Smooth muscle cell of the umbilical artery (primary cell): ENCODE results near the gene NLN. TPM values are rescaled to one million over a fixed set of nuclear protein-coding genes. Genes with fewer than 3 reads are reported as not detected.

Experiments
- total RNA-seq: library from RNA; depleted of rRNA; stranded (reverse); fragments of >200 nt; gene quantifications from 2 replicates; pipeline ENCODE4 v1.2.3, GENCODE V29; 2014

Gene NLN
- 25.5 and 62.8 TPM in 2 replicates for total RNA-seq

GRCh38 chr5:65721720-65722574 lies at the start of gene NLN, which contains the start of gene SGTB:
Gene NLN, plus strand, starts transcription at chr5:65722205. Its CDS starts 169 bp downstream, at chr5:65722374.
Gene SGTB, minus strand, starts transcription at chr5:65722109. Its CDS starts 1,302 bp downstream, at chr5:65720807.

Other genes with a start within 250 kb of the NLN start
- 86.5 and 141 TPM in 2 replicates for gene ADAMTS6, start 240.3 kb upstream of the NLN start, total RNA-seq
- 1.8 and 13.6 TPM in 2 replicates for gene CENPK, start 159.0 kb upstream of the NLN start, total RNA-seq
- gene PPWD1, start 158.9 kb upstream of the NLN start, total RNA-seq: 44.8 and 45.7 TPM in 2 replicates
- 30.8 and 39.2 TPM in 2 replicates for gene TRIM23, start 97.9 kb upstream of the NLN start, total RNA-seq
- 3.9 and 5.0 TPM in 2 replicates for gene SHLD3, start 97.2 kb upstream of the NLN start, total RNA-seq
- gene TRAPPC13, start 97.2 kb upstream of the NLN start, total RNA-seq: 34.7 TPM in 2 replicates
- gene SGTB, start 96 bp upstream of the NLN start, total RNA-seq: 14.3 and 26.7 TPM in 2 replicates
- 53.2 and 55.9 TPM in 2 replicates for gene ERBIN, start 204.4 kb downstream of the NLN start, total RNA-seq